ENCODE data around the gene ADAM8. TPM values are rescaled to one million over a fixed set of nuclear protein-coding genes. Genes with fewer than 3 reads are reported as not detected.

Gene ADAM8
- polyA plus RNA-seq, 1 of the 3 experiments (the other 2 are of a cell fraction): 1.7 TPM

DNA sequence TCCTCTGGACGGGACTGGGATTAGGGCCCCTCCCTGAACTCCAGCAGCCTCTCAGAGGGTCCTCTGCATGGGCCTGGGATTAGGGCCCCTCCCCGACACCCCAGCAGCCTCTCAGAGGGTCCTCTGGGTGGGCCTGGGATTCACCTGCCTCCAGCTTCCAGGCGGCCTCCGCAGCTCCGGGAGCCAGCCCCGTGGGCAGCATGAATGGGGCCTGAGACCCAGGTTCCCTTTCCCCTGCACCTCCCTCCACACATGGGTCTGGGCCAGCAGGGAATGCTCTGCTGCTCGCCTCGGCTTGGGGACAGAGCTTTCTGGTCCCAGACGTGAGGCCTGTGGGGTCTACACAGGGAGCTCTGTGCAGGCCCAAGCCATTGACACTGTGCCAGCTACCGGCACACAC lies 26.5 kb upstream of the ADAM8 start (continued):
- TF ChIP-seq, protein P1, sequence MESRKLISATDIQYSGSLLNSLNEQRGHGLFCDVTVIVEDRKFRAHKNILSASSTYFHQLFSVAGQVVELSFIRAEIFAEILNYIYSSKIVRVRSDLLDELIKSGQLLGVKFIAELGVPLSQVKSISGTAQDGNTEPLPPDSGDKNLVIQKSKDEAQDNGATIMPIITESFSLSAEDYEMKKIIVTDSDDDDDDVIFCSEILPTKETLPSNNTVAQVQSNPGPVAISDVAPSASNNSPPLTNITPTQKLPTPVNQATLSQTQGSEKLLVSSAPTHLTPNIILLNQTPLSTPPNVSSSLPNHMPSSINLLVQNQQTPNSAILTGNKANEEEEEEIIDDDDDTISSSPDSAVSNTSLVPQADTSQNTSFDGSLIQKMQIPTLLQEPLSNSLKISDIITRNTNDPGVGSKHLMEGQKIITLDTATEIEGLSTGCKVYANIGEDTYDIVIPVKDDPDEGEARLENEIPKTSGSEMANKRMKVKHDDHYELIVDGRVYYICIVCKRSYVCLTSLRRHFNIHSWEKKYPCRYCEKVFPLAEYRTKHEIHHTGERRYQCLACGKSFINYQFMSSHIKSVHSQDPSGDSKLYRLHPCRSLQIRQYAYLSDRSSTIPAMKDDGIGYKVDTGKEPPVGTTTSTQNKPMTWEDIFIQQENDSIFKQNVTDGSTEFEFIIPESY (IDR thresholded peaks at IDR 0.05; ENCODE audit: borderline replicate concordance, low read depth): no peak
- TF ChIP-seq, protein P2, sequence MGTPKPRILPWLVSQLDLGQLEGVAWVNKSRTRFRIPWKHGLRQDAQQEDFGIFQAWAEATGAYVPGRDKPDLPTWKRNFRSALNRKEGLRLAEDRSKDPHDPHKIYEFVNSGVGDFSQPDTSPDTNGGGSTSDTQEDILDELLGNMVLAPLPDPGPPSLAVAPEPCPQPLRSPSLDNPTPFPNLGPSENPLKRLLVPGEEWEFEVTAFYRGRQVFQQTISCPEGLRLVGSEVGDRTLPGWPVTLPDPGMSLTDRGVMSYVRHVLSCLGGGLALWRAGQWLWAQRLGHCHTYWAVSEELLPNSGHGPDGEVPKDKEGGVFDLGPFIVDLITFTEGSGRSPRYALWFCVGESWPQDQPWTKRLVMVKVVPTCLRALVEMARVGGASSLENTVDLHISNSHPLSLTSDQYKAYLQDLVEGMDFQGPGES (IDR thresholded peaks at IDR 0.05; ENCODE audit: low read depth, low read length): no peak

DNA sequence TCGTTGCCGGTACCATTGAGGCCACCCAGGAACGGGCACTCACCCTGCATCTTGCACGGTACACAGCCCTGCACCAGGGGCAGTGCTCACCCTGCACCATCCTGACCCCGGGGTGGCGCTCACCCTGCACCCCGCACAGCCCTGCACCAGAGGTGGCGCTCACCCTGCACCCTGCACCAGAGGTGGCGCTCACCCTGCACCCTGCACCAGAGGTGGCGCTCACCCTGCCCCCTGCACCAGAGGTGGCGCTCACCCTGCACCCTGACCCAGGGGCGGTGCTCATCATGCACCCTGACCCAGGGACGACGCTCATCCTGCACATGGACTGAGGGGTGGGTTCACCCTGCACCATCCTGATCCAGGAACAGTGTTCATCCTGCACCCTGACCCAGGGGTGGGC lies 25.6 kb upstream of the ADAM8 start:
- H3K9me2 ChIP-seq: no peaks in the 10 kb centered on the region
- H3K36me3 ChIP-seq (replicated peaks in 1 of 2; ENCODE audit: control insufficient read depth in 1 of 2, insufficient read depth in 2 of 2, low read length in 1 of 2): peaks cover 15 to 37% of the 10 kb centered on the region in 2 experiments
- H3K4me2 ChIP-seq: no peak overlapping the region

More for the DNA sequence above, 25.6 kb upstream of the ADAM8 start:
- Histone ChIP-seq H3K4me3 (ENCODE audit: low read depth in 2 of 2, low read length in 1 of 2) (no peak overlapping the region), H4K20me1 (ENCODE audit: insufficient read depth) (peaks cover 47% of the 10 kb centered on the region), H3K27ac (ENCODE audit: low read depth in 2 of 2, low read length in 1 of 2) (no peak overlapping the region), H2AFZ (ENCODE audit: low read depth) (no peak overlapping the region), H3K79me2 (ENCODE audit: insufficient read depth) (peaks cover 57% of the 10 kb centered on the region), H3K9me3 (no peaks in the 10 kb centered on the region), H3F3A (replicated peaks; ENCODE audit: insufficient read depth) (no peaks in the 10 kb centered on the region), H3K4me1 (ENCODE audit: control insufficient read depth in 1 of 2, insufficient read depth in 2 of 2, low read depth in 1 of 2, low read length in 1 of 2) (peaks cover 4 to 5% of the 10 kb centered on the region in 2 experiments; a peak in 2 of 4 replicates), H3K27me3 (ENCODE audit: insufficient read depth) (no peaks in the 10 kb centered on the region), H3K9ac (no peak overlapping the region)
- POLR2A ChIA-PET: no interaction called here
- CTCF ChIA-PET: interaction anchor here (0.9 kb wide), 1 partner anchor 16 kb away, joined by 4 read pairs; no protein-coding TSS in a partner anchor
- no peak for DNase-seq
- 100% methylated on average over 3 of the region's 14 CpGs for WGBS (ENCODE audit: low lambda C conversion rate)
- TF ChIP-seq FOSL2 (IDR thresholded peaks at IDR 0.05; ENCODE audit: borderline replicate concordance, low read depth) (no peak), TCF12 (IDR thresholded peaks at IDR 0.05) (no peak), SIN3A (IDR thresholded peaks at IDR 0.05; ENCODE audit: borderline replicate concordance, low read depth, low read length) (no peak), RAD21 (IDR thresholded peaks at IDR 0.05; ENCODE audit: low read length) (no peak), RFX5 (IDR thresholded peaks at IDR 0.05; ENCODE audit: low read length) (no peak), MEF2A (IDR thresholded peaks at IDR 0.05; ENCODE audit: borderline replicate concordance, low read depth) (no peak), FOXJ3 (CRISPR knock-in tag; IDR thresholded peaks at IDR 0.05) (no peak)
- TF ChIP-seq, protein P1 (IDR thresholded peaks at IDR 0.05; ENCODE audit: borderline replicate concordance, low read depth): no peak
- TF ChIP-seq, protein P3, sequence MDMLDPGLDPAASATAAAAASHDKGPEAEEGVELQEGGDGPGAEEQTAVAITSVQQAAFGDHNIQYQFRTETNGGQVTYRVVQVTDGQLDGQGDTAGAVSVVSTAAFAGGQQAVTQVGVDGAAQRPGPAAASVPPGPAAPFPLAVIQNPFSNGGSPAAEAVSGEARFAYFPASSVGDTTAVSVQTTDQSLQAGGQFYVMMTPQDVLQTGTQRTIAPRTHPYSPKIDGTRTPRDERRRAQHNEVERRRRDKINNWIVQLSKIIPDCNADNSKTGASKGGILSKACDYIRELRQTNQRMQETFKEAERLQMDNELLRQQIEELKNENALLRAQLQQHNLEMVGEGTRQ (IDR thresholded peaks at IDR 0.05; ENCODE audit: borderline replicate concordance, low read depth, low read length): no peak
